Smooth muscle cell (in vitro differentiated cells): ENCODE data around the gene COPS9. TPM values are rescaled to one million over a fixed set of nuclear protein-coding genes. Genes with fewer than 3 reads are reported as not detected.

Source experiments
- DNase-seq: peaks from one replicate; lab custom pipeline; 2025; ENCODE audit not compliant: unreplicated experiment; lab: John Stamatoyannopoulos, UW
- H2AFZ ChIP-seq: fragments of 200-600 bp; sonication (generic); 2 replicates; pipeline ENCODE4 v1.6.0; 2016; ENCODE audit warnings: antibody characterized with exemption, low read depth, mild to moderate bottlenecking
- H3F3A ChIP-seq: fragments of 200-600 bp; sonication (generic); 2 replicates; pipeline ENCODE4 v1.6.0; 2017; ENCODE audit warnings: antibody characterized with exemption, low read depth
- H3K27ac ChIP-seq: fragments of 200-600 bp; sonication (generic); 2 replicates; pipeline ENCODE4 v1.5.1; 2016; ENCODE audit warnings: low read depth, mild to moderate bottlenecking
- H3K27me3 ChIP-seq: fragments of 200-600 bp; sonication (generic); 2 replicates; pipeline ENCODE4 v1.6.1; 2016; ENCODE audit warnings: low read depth, mild to moderate bottlenecking
- H3K36me3 ChIP-seq: fragments of 200-600 bp; sonication (generic); 2 replicates; pipeline ENCODE4 v1.5.1; 2016; ENCODE audit warnings: low read depth
- H3K4me1 ChIP-seq: fragments of 200-600 bp; sonication (generic); 2 replicates; pipeline ENCODE4 v1.5.1; 2016; ENCODE audit warnings: low read depth
- H3K4me2 ChIP-seq: fragments of 200-600 bp; sonication (generic); 2 replicates; pipeline ENCODE4 v1.6.0; 2016; ENCODE audit warnings: mild to moderate bottlenecking
- H3K4me3 ChIP-seq: fragments of 200-600 bp; sonication (generic); 2 replicates; pipeline ENCODE4 v1.5.1; 2016; ENCODE audit warnings: mild to moderate bottlenecking
- H3K79me2 ChIP-seq: fragments of 200-600 bp; sonication (generic); 2 replicates; pipeline ENCODE4 v1.6.0; 2016; ENCODE audit warnings: low read depth, mild to moderate bottlenecking
- H3K9ac ChIP-seq: fragments of 200-600 bp; sonication (generic); 2 replicates; pipeline ENCODE4 v1.6.0; 2016; ENCODE audit warnings: low read depth
- H3K9me3 ChIP-seq: fragments of 200-600 bp; sonication (generic); replicated peaks from 2 replicates; pipeline ENCODE4 v1.5.1; 2016; ENCODE audit warnings: low read depth
- H4K20me1 ChIP-seq: fragments of 200-600 bp; sonication (generic); 2 replicates; pipeline ENCODE4 v1.6.0; 2016; ENCODE audit warnings: low read depth
- CTCF ChIP-seq: fragments of 200-600 bp; sonication (generic); IDR thresholded peaks from 2 replicates; pipeline ENCODE4 v1.5.1; 2017; ENCODE audit warnings: borderline replicate concordance, mild to moderate bottlenecking, antibody characterized with exemption; ENCODE audit not compliant: insufficient read depth, poor library complexity, severe bottlenecking
- WGBS: methylation state at CpG from one replicate; pipeline ENCODE4 v1.1.7; 2016; ENCODE audit warnings: low lambda C conversion rate; 5-methylcytosine and 5-hydroxymethylcytosine counted together
- polyA plus RNA-seq: library from polyadenylated mRNA; unstranded; fragments of >200 nt; fragmentation: Nextera tagmentation; extraction: Ambion mirVana; gene quantifications from 2 replicates; pipeline ENCODE4 v1.2.1, GENCODE V29; 2016
- total RNA-seq: library from RNA; depleted of rRNA; stranded (reverse); fragments of >200 nt; gene quantifications from 2 replicates; pipeline ENCODE4 v1.2.3, GENCODE V29; 2014

COPS9 gene
- total and polyA plus RNA-seq, 2 experiments from 2014 or later, result 157 to 296 TPM

- H3F3A ChIP-seq, result no peaks in the 10 kb centered on the region
- H3K9me3 ChIP-seq, result no peaks in the 10 kb centered on the region
- 85% methylated on average over 8 of the region's 8 CpGs for WGBS
- no peak overlapping the region for H3K4me2 ChIP-seq
- no peak overlapping the region for H2AFZ ChIP-seq
- H3K4me3 ChIP-seq, result no peak overlapping the region
- H3K27ac ChIP-seq, result no peak overlapping the region
- H3K9ac ChIP-seq, result no peak overlapping the region
- H3K27me3 ChIP-seq, result peaks cover 64% of the 10 kb centered on the region
- no peaks in the 10 kb centered on the region for H3K4me1 ChIP-seq
- H3K36me3 ChIP-seq, result no peaks in the 10 kb centered on the region
- H4K20me1 ChIP-seq, result no peaks in the 10 kb centered on the region
- no peak for DNase-seq
- TF ChIP-seq CTCF, result no peak
- H3K79me2 ChIP-seq, result no peaks in the 10 kb centered on the region
Observed at GRCh38 chr2:240179941-240180666, 44.0 kb upstream of the COPS9 start.

DNA sequence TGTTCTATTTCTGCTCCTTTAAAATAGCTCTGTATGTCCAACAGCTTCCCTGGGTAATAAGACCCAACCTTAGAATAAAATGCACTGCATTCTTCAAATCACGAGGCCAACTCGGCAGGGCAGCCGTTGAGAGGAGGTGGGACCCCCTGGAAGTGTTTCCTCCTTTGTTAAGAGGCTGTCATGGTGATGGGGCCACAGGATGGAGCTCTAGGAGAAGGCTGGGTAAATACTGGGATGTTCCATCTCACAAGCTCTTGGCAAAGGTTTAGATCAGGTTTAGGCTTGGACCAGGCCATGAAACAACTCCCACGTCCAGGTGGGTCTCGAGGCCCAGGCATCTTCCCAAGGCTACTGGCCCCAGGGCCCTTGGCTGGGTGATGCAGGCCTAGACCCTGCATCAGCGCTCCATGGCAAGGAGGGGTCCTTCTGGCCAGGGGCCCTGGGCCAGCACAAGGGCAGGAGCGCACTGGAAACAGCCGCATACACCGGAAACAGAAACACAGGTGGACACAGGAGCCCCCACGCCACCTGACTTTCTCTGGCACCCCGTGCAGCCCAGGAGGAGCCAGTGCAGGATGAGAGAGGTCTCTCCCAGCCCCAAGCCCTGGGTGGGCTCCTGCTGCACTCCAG, 43.2 kb upstream of the COPS9 start:
- H3K36me3 ChIP-seq, result no peaks in the 10 kb centered on the region
- H3K4me1 ChIP-seq, result no peaks in the 10 kb centered on the region
- peaks cover 65% of the 10 kb centered on the region for H3K27me3 ChIP-seq
- no peak overlapping the region for H3K4me3 ChIP-seq
- no peak overlapping the region for H3K27ac ChIP-seq
- no peak for DNase-seq
- no peak overlapping the region for H3K4me2 ChIP-seq
- no peaks in the 10 kb centered on the region for H3K79me2 ChIP-seq
- H3F3A ChIP-seq, result no peaks in the 10 kb centered on the region
- H3K9me3 ChIP-seq, result no peaks in the 10 kb centered on the region
- no peak overlapping the region for H2AFZ ChIP-seq
- TF ChIP-seq CTCF, result no peak
- no peaks in the 10 kb centered on the region for H4K20me1 ChIP-seq
- WGBS, result 80% methylated on average over 11 of the region's 11 CpGs
- H3K9ac ChIP-seq, result no peak overlapping the region

- Histone ChIP-seq H3K27me3 (peaks cover 63% of the 10 kb centered on the region), H4K20me1 (no peaks in the 10 kb centered on the region), H3K4me2 (no peak overlapping the region), H3K79me2 (no peaks in the 10 kb centered on the region), H3K4me1 (no peaks in the 10 kb centered on the region), H3K27ac (no peak overlapping the region), H3F3A (no peaks in the 10 kb centered on the region), H3K9ac (no peak overlapping the region), H3K36me3 (no peaks in the 10 kb centered on the region), H3K4me3 (no peak overlapping the region), H2AFZ (no peak overlapping the region), H3K9me3 (no peaks in the 10 kb centered on the region)
- WGBS, result 78% methylated on average over 3 of the region's 3 CpGs
- DNase-seq, result no peak
- no peak for TF ChIP-seq CTCF
Observed at GRCh38 chr2:240178564-240178963, 42.5 kb upstream of the COPS9 start.
